Amniotic stem cell (primary cell): ENCODE data around the gene SPATA18.
"Not testable (repeated sequence)": the region's sequence is repeated elsewhere in the genome, so short reads cannot be mapped to it uniquely, and the experiment has no call there.

Source experiments
- DNase-seq: peaks from one replicate; lab custom pipeline; 2025; lab: John Stamatoyannopoulos, UW

Gene SPATA18

DNA sequence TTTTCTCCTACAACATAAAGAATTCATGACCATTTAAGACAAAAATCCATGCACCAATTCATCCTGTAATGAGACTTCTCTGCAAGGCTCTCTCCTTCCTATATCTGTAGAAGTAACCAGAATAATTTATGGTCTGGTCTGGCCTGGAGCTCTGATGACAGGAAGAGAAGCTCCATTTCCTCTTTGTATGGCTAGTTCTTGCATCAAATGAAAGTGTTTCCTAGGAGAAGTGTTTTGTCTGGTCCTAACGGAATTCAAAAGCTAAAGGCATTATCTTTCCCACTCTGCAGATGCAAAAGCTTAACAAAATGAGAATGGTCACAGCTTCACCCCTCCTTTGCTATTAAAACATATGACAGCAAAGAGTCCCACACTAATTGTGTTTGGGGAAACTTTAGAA, 55.1 kb downstream of the SPATA18 start:
- no peak for DNase-seq

DNA sequence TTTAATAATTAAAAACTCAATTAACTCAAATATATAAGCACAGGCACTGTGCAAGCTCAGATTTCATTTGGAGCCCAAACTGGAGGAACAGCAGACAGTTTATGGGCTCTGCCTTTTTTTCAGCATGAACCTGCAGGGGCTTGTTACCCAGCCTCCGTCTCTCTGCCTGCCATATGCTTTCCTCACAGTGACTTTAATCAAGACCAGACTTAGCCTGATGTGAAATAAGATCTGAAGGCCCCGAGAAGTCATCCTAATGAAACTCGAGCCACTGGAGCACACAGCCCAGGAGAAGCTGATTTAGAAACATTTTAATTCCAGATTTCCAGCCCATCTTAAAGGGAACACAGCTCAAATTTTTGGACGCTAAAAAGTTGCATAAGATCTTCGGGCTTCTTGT, 55.6 kb downstream of the SPATA18 start:
- DNase-seq, result no peak

DNA sequence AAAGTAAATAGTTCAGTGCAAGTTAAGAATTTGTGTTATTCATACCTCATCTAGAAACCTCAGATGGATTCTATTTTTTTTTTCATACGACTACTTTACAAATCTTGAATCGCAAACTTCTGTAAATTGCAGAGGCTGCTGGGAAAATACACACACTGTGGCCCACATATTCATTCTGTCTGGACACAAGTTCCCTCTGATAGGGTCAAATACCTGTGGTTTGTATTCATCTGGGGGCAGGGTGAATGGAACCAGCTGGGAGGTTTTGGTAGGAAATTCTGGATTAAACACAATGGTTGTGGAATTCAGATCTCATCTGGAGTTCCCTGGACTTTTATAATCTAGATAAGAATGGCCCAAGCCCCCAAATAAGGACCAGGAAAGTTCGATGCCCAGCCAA, 56.2 kb downstream of the SPATA18 start:
- DNase-seq, result no peak

DNA sequence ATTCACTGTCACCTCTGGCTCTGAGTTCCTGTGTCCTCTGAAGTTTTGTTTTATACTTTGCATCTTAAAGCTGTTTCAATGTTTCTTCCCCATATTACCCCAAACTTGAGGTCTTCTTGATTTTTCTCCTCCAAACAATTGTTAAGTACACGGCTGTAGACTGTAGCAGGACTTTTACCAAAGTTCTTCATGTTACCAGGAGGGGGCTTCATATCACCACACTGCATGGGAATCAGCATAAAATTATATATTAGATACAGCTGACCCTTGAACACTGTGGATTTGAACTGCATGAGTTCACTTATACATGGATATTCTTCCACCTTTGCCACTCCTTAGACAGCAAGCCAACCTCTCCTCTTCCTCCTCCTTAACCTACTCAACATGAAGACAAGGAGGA, 56.6 kb downstream of the SPATA18 start:
- no peak for DNase-seq

DNA sequence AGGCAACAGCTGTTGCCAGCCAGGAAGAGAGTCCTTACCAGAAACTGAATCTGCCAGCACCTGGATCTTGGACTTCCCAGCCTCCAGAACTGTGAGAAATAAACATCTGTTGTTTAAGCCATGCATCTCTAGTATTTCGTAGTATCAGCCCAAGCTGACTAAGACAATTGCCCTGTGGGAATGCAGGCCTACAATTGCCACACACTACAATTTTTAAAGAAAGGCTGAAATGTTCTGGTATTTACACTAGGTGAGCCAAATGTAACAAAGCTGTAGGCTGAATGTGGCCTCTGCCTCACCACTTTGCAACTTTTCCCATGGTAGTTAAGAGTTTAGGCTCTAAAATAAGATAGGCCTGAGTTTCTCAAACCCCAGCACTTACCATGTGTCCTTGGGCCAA, 59.1 kb downstream of the SPATA18 start:
- DNase-seq, result no peak

DNA sequence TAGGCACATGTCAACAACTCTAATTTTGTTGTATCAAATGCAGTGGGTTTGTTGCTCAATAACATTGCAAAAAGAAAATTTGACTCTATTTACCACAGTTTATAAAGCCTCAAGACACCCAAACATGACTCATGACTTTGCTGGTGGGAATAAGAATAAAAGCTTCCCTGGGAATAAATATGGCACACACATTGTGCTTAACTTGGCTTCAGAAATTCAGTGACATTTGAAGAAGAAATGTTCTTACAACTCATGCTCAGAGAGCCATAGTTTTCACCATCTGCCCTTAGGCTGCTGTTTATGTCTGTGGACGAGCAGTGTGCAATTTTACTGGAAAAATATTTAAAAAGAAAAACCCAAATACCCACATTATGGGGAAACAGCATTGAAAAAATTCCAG, 60.9 kb downstream of the SPATA18 start:
- no peak for DNase-seq

DNA sequence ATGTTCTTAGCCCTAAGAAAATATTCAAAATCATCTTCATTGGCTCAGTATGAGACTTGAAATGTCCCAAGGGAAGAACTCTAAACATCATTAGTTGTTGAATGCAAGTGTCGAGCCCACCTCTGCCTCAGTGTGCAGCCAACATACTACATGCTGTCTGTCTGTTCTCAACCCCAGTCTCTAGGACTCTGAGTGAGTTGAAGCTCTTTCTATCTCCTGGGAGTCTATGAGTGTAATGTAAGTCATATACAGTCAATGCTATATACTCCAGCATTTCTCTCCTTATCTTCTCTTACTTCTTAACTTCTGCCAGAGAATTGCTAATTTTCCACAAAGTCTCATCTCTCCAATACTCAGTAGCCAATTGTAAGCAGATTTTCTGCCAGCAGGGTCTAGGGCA, 61.3 kb downstream of the SPATA18 start:
- no peak for DNase-seq

DNA sequence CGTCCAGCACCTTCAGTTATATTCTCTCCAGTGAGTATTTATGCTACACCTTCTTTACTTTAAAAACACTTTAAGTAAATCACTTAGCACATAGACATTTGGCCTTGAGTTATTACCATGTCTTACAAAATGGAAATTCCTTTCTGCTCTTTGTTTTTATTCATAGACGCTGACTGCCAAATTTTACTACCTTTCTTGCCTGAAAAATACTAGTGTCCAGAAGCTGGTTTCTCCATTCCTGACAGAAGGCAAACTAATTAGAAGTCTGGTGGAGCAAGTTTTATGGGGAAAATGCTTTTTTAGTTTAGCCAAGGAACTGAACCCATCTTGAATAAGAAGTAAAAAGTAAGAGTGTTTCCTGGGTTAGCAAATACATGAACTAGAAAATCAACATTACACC, 65.5 kb downstream of the SPATA18 start:
- no peak for DNase-seq

DNA sequence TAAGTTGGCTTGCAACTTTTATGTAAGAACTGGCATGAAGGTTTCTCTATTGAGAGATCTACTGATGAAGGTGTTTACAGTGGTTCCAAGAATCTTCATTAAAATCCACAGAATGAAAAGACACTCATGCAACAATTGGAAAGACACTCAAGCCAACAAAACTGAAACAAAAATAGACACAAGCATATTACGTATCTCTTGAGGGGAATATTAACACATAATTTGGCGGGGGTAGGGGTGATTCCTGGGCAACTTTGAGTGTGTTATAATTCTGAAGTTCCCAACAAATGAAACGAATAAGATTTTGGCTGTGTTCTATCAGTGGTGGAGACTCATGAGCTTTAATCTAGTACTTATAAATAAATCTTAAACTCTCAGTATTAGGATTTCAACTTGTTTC, 75.1 kb downstream of the SPATA18 start:
- DNase-seq, result no peak

DNA sequence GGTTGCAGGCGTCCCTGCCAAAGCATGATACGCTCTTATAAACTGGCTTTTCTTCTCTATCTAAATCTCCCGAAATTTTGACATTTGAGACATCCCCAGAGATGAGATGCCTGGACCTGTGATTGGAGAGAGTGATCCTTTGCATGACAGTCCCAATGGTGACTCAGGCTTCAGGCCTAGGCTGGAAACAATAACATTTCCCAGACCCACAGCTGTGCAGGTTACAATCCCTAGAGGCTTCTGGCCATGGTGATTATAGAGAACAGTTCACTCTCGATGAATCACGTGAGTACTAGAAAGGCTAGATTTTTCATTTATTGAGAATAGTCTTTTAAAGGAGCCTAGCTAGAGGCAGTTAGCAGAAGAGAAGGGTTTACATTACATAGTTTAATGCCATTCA, 75.9 kb downstream of the SPATA18 start:
- no peak for DNase-seq

DNA sequence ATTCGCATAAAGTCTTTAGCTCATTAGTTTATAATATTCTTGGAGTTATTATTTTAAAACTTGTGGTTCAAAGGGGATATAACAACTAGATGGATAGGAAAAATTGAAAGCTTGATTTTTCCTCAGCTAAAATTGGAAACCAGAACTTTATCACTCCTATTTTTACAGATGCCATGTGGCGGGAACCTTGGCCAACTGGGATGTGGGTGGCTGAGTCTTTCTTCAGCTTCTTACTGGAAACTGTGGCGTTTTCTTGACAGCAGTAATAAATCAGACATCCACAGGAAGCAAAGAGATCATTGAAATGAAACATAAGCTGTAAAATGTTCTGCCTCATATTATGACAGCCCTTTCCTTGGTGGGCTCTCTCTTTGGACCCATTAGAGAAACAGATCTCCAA, 84.1 kb downstream of the SPATA18 start:
- no peak for DNase-seq

DNA sequence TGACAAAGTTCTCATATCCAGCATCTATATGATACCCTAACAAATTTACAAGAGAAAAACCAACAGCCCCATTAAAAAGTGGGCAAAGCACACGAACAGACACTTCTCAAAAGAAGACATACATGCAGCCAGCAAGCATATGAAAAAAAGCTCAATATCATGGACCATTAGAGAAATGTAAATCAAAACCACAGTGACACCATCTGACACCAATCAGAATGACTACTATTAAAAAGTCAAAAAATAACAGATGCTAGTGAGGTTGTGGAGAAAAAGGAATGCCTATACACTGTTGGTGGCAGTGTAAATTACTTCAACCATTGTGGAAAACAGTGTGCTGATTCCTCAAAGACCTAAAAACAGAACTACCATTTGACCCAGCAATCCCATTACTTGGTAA, 86.0 kb downstream of the SPATA18 start:
- not testable (repeated sequence) for DNase-seq

DNA sequence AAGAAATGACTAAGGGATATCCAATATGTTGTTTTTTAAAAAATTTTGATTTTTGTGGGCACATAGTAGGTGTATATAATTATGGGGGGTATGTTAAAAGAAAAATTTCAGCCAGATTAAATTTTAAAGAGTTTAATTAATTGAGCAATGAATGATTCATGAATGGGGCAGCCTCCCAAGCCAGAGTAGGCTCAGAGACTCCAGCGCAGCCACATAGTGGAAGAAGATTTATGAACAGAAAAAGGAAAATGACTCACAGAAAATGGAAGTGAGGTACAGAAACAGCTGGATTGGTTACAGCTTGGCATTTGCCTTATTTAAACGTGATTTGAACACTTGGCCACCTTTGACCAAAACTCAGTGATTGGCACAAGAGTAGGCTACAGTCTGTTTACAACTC, 91.7 kb downstream of the SPATA18 start:
- no peak for DNase-seq

DNA sequence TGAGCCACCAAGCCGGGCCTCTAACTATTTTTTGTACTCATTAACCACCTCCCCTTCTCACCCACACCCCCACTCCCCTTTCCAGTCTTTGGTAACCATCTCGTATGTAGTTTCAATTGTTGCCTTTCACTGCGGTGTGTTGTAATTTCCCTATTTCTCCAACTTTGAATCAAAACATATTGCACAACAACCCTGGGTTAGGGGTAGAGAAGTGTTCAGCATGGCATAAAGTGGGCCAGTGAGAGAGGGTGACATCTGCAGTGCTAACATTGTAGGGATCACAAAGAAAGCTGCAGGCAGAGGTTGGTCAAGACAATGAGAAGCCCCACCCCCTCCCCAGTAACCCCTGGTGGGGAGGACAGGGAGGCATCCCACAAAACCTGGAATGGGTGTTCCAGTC, 92.7 kb downstream of the SPATA18 start:
- no peak for DNase-seq

DNA sequence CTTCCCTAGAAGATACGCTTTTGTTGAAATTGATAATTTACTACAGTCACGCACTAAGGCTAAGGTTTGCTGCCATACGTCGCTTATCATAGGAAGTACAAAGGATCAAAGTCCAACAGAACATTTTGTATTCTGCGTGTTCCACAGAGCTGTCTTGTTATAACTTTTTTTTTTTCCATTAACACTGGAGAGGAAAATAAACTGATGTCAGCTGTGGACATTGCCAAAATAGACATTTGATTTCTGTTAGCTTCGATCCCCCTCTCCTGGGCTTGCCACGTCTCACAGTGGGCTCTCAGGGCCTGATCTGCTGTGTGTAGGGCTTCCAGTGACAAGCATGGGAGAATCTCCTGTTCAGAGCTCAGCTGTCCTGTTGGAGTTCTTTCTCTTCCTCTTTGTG, 93.3 kb downstream of the SPATA18 start:
- no peak for DNase-seq
